Type B pancreatic cell (in vitro differentiated cells): ENCODE results near the gene SYNJ2. TPM values are rescaled to one million over a fixed set of nuclear protein-coding genes. Genes with fewer than 3 reads are reported as not detected.

ENCODE experiments used
- DNase-seq: peaks from one replicate; pipeline ENCODE4 v3.0.0; 2021; ENCODE audit warnings: mixed read lengths; ENCODE audit not compliant: unreplicated experiment; ENCODE audit errors: extremely low spot score
- H3K27ac Mint-ChIP-seq: 2 replicates; pipeline ENCODE4 v1.8.0; 2021; ENCODE audit warnings: mild to moderate bottlenecking, mixed read lengths
- H3K27me3 Mint-ChIP-seq: 2 replicates; pipeline ENCODE4 v1.8.0; 2021; ENCODE audit warnings: mixed read lengths
- H3K36me3 Mint-ChIP-seq: 2 replicates; pipeline ENCODE4 v1.8.0; 2021; ENCODE audit warnings: mixed read lengths
- H3K4me1 Mint-ChIP-seq: one replicate; pipeline ENCODE4 v1.8.0; 2021; ENCODE audit warnings: mixed read lengths; ENCODE audit not compliant: unreplicated experiment
- H3K4me3 Mint-ChIP-seq: 2 replicates; pipeline ENCODE4 v1.8.0; 2021; ENCODE audit warnings: mild to moderate bottlenecking, mixed read lengths
- H3K9me3 Mint-ChIP-seq: 2 replicates; pipeline ENCODE4 v1.8.0; 2021; ENCODE audit warnings: mixed read lengths
- total RNA-seq: library from RNA; stranded (reverse); gene quantifications from 2 replicates; pipeline ENCODE4 v1.2.1, GENCODE V29; 2021; ENCODE audit warnings: low replicate concordance
- TF ChIP-seq, protein P1 (sequence below): fragments of 200-600 bp; sonication (generic); conservative IDR thresholded peaks from 2 replicates; pipeline ENCODE4 v1.5.0; 2021; ENCODE audit warnings: antibody characterized with exemption, mild to moderate bottlenecking

The SYNJ2 gene
- total RNA-seq, 1 donor from 2014 or later = 17.0 TPM

DNA sequence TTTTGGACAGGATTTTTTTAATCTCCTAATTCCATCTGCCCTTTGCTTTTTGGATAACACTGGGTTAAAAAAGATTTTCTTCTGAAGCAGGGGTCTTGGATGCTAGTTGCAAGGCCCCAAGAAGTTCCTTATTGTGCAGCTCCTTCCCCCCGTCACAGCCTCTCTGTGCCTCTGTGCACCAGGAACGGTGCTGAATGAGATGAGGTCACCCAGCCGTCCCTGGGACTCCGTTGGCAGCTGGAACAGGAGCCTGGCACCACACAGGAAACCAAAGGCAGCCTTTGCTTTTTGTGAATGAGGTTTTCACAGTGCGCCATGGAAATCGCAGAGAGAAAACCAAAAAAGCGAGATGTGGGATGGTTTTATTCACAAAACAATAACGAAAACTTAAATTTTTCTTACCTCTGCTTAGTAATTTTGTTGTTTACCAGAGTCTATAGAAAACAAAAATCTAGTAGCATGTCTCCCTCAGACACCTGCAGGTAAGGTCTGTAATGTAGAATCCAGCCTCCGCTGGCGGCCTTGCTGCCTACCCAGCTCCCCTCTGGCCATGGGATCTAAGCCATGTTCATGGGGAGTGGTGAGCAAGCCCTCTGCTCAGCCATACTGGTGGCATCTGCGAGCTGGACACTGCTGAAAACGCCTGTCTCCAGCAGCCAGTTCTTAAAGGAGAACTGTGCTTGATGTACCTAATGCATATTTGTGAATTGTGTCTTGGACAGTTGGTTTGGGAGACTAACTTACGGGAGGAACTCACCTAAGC lies 40.4 kb upstream of the SYNJ2 start:
- no peaks in the 10 kb centered on the region for H3K27me3 Mint-ChIP-seq
- H3K27ac Mint-ChIP-seq = no peak overlapping the region
- no peaks in the 10 kb centered on the region for H3K4me1 Mint-ChIP-seq
- no peak overlapping the region for H3K4me3 Mint-ChIP-seq
- no peak for DNase-seq
- TF ChIP-seq, protein P1, sequence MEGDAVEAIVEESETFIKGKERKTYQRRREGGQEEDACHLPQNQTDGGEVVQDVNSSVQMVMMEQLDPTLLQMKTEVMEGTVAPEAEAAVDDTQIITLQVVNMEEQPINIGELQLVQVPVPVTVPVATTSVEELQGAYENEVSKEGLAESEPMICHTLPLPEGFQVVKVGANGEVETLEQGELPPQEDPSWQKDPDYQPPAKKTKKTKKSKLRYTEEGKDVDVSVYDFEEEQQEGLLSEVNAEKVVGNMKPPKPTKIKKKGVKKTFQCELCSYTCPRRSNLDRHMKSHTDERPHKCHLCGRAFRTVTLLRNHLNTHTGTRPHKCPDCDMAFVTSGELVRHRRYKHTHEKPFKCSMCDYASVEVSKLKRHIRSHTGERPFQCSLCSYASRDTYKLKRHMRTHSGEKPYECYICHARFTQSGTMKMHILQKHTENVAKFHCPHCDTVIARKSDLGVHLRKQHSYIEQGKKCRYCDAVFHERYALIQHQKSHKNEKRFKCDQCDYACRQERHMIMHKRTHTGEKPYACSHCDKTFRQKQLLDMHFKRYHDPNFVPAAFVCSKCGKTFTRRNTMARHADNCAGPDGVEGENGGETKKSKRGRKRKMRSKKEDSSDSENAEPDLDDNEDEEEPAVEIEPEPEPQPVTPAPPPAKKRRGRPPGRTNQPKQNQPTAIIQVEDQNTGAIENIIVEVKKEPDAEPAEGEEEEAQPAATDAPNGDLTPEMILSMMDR = no peak
- no peaks in the 10 kb centered on the region for H3K9me3 Mint-ChIP-seq
- H3K36me3 Mint-ChIP-seq = peaks cover 34% of the 10 kb centered on the region

DNA sequence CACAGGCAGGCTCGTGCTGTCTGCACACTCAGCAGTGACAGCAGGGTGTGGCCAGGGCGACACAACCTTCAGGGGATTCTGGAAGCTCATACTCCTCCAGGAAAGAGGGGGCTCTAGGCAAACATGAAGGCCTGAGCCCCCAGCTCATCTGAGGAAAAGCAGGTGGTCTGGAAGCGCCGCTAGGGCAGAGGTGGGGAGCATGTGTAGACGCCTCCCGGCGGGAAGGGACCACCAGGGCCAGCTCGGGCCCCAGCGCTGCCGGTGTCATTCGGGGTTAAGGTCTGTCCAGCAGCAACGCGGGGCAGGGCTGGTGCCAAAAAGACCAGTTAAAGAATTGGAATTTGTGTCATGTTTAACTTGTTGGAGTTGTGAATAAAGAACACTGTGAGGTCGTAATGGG lies 39.3 kb upstream of the SYNJ2 start:
- Mint-ChIP-seq H3K36me3 (peaks cover 30% of the 10 kb centered on the region), H3K4me1 (no peaks in the 10 kb centered on the region), H3K9me3 (no peaks in the 10 kb centered on the region), H3K27ac (no peak overlapping the region), H3K4me3 (no peak overlapping the region), H3K27me3 (no peaks in the 10 kb centered on the region)
- no peak for DNase-seq
- TF ChIP-seq, protein P1 = no peak

DNA sequence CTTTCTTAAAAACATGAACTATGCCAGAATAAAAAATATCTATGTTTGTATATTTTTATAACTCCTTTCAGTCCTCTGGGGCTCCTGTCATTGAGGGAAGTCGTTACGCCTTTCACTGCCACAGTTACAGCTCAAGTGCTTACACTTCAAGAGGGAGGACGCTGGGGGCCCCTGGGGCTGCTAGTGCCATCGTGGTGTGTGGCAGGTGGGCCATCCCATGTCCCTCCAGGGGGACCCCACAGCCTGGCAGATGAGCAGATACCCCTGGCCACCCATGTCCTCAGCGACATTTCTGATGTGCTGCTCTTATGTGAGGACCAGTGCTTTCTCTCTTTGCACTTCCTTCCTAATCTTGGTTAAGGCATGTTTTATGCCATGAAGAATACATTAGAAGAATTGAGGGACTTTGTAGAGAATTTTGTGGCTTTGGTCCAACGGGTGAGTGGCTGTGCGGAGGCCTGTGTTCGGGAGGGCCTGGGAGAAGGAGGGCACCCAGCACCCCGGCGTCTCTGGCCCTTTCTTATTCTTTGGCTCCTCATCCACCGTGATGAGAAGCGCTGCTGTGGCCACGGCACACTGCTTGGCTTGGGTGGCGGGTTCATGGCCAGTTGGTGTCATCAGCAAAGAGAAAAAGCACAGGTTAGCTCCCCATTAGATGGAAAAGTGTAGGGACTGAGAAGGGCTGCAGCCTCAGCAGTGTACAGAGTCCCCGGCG lies 38.3 kb upstream of the SYNJ2 start:
- no peak overlapping the region for H3K27ac Mint-ChIP-seq
- peaks cover 33% of the 10 kb centered on the region for H3K36me3 Mint-ChIP-seq
- H3K9me3 Mint-ChIP-seq = no peaks in the 10 kb centered on the region
- DNase-seq = no peak
- no peaks in the 10 kb centered on the region for H3K4me1 Mint-ChIP-seq
- no peak overlapping the region for H3K4me3 Mint-ChIP-seq
- TF ChIP-seq, protein P1 = no peak
- no peaks in the 10 kb centered on the region for H3K27me3 Mint-ChIP-seq

DNA sequence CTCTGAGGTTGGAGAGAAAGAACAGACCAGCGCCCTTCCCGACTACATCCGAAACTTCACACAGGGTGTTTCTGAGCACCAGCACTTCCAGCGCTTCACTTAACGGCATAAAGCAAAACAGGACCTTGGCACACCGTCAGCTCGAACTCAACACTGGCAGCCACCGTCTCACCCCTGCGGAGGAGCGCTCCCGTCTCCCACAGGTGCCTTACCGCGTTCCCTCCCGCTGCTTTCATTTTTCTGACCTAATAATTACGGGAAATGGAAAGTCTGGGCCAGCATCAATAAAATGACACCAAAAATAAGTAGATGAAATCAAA lies 37.7 kb upstream of the SYNJ2 start:
- Mint-ChIP-seq H3K4me3 (no peak overlapping the region), H3K36me3 (peaks cover 33% of the 10 kb centered on the region), H3K9me3 (peaks cover 5% of the 10 kb centered on the region), H3K27ac (no peak overlapping the region), H3K27me3 (no peaks in the 10 kb centered on the region), H3K4me1 (no peaks in the 10 kb centered on the region)
- TF ChIP-seq, protein P1 = no peak
- no peak for DNase-seq

DNA sequence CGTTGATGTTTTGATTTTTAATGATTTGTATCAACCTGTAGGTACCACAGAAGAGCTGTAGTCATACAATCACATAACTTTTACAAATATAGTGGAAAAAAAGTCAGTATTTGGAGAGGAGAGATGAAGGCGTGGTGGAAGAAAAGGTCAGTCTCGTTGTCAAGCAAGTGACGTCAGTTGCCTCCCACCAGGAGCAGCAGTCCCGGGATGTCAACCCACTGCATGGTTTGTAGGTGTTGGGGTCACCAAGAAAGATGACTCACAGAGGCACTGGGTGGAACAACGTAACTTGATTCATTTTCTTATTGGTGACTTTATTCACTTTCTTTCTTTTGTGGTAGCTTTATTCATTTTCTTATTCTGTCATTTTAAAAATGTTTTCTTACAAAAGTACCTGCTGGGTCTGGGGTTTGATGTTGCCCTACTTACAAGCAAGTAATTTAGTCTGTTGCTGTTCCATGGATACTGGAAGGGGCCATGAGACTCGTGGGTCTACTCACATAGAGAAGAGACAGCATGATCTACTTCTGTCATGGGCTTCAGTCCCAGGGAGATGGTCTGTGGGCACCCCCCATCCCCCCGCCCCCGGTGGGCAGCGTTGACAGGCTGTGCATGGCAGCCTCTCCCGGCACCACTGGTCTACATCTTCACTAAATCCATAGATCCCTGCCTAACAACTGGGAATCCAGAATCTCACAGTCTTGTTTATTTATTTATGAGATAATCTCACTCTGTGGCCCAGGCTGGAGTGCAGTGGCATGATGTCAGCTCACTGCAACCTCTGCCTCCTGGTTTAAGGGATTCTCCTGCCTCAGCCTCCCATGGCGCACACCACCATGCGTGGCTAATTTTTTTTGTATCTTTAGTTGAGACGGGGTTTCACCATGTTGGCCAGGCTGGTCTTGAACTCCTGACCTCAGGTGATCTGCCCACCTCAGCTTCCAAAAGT lies 36.4 kb upstream of the SYNJ2 start:
- Mint-ChIP-seq H3K27ac (no peak overlapping the region), H3K9me3 (peaks cover 12% of the 10 kb centered on the region), H3K27me3 (no peaks in the 10 kb centered on the region), H3K4me3 (no peak overlapping the region), H3K36me3 (peaks cover 27% of the 10 kb centered on the region), H3K4me1 (no peaks in the 10 kb centered on the region)
- no peak for DNase-seq
- TF ChIP-seq, protein P1 = no peak
